Coronary artery (tissue), 2 donors: ENCODE data around the gene KCNQ2.

Source experiments
- DNase-seq: peaks from one replicate; pipeline ENCODE4 v3.0.0-alpha.2; 2017; ENCODE audit warnings: low spot score
- H3K27ac ChIP-seq, 2 donors: fragments of 200-600 bp; sonication (generic); one replicate each; pipeline ENCODE4 v1.5.1; 2016 to 2019
- H3K4me3 ChIP-seq: fragments of 200-600 bp; sonication (generic); 2 replicates; pipeline ENCODE4 v1.5.1; 2016; ENCODE audit warnings: mild to moderate bottlenecking, moderate library complexity
- CTCF ChIP-seq: fragments of 200-600 bp; sonication (generic); IDR thresholded peaks from one replicate; pipeline ENCODE4 v1.5.1; 2019; ENCODE audit warnings: antibody characterized with exemption

KCNQ2 gene

GRCh38 chr20:63351326-63351700, 121.1 kb downstream of the KCNQ2 start:
- no peak overlapping the region for H3K4me3 ChIP-seq
- H3K27ac ChIP-seq = no peak overlapping the region
- DNase-seq = no peak
- no peak for TF ChIP-seq CTCF

GRCh38 chr20:63350597-63351325, 121.7 kb downstream of the KCNQ2 start:
- H3K4me3 ChIP-seq = no peak overlapping the region
- TF ChIP-seq CTCF = no peak
- no peak for DNase-seq
- no peak overlapping the region for H3K27ac ChIP-seq
